ELR (cell line): Measurements from ENCODE around the gene SORCS2.
A peak's percentile ranks its signal among the peaks of the same experiment; 100 is the strongest.
"Not testable (repeated sequence)": the region's sequence is repeated elsewhere in the genome, so short reads cannot be mapped to it uniquely, and the experiment has no call there.

Experiments used
- DNase-seq: peaks from one replicate; pipeline ENCODE4 v3.0.0-alpha.2; 2015; ENCODE audit warnings: low read depth

The SORCS2 gene

DNA sequence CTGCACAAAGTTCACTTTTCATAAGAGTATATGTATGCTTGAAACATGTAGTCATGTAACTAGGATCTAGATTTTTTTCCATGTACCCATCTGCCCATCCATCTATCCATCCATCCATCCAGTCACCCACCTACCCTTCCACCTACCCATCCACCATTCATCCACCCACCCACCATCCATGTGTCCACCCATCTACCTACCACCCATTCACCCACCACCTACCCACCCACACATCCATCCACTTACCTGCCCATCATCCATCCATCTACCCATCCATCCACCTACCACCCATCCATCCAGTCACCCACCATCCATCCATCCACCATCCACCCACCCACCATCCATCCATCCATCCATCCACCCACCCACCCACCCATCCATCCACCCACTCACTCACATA, 364.2 kb downstream of the SORCS2 start:
- no peak for DNase-seq

DNA sequence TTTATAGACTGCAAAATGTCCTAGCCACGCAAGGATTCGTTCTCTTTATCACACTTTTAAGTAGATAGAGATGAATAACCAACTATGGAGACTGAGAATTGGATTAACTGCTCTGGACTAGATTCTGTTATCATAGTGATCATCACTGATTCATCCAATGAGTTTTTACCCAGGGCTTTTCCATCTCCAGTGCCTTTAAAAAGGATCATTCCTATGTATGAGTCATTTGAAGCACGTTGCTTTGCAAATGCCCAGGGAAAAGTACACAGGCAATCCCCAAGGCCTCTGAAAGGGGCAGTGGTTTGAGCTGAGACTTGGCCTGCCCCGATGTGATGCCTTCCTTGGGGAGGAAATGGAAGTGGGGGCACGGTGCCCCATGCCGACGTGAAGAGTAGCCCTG, 365.1 kb downstream of the SORCS2 start:
- DNase-seq, result peak; percentile 94

DNA sequence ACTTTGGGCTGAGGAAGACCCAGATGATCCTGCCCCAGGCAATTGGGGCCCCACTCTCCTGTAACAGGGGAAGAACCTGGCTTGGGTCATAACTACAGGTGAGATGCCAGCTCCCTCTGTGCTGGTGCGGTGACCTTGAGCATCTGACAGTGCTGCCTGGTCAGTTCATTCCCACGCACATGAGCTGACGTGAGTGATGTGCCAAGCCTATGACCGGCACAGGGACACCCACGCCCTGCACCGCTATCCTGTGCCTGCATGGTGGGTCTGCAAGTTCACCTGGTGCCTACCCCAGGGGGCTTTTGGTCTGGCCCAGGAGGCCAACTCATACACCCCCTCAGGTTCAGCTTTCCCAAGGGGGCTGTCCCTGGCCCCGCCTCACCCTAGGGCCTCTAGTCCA, 366.1 kb downstream of the SORCS2 start:
- no peak for DNase-seq

DNA sequence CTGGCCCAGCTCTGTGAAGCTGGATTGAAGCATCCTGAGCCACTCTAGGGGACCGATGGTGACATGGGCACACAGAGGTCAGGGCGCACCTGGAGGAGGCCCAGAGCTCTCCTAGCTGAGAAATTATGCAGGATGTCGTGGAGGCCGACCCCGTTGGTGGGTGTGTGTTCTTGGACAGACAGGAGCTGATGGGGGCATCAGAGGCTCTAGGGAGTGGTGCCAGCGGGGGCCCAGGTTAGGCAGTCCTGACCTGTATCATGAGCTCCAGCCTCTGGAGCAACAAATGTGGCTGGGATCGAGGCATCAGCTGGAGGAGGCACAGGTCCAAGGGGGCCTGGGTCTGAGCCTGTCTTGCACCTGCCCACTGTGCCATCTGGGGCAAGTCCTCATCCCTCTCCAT, 367.0 kb downstream of the SORCS2 start:
- DNase-seq, result no peak

DNA sequence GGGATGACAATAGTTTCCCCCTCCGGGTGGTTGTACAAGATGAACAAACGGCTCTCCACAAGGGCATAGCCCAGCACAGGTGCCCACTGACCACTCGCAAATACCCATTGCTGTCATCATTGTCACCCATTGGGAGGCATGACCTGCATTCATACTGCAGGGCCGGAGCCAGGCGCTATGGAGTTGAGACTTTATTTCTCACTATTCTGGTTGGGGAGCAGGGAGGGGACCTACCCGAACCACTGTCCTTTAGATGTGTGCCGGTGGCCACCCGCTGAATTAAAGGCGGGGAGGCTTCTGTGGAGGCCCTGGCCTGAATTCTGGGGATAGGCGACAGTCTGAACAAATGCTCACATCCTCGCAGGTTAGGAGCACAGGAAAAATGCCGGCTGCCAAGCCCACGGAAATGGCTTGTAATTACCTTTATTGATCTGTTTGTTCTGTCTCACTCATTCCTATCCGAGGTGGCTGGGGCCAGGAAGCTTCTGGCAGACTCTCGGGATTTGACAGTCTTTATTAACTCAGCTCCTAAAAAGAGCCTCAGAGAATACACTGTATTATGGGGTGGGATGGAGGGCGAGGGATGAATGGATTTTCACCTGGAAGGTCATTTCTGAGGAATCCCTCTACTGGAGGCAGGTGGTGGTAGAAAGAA, 367.5 kb downstream of the SORCS2 start:
- no peak for DNase-seq

DNA sequence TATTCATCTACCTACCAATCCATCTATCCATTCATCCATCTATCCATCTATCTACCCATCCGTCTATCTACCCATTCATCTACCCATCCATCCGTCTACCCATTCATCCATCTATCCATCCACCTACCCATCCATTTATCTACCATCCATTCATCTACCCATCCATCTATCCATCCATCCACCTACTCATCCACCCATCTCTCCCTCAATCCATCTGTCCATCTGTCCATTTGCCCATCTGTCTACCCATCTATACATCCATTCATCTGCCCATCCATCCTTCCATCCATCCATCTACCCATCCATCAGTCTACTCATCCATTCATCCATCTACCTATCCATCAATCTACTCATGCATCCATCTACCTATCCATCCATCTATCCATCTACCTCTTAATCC, 369.2 kb downstream of the SORCS2 start:
- DNase-seq, result no peak

DNA sequence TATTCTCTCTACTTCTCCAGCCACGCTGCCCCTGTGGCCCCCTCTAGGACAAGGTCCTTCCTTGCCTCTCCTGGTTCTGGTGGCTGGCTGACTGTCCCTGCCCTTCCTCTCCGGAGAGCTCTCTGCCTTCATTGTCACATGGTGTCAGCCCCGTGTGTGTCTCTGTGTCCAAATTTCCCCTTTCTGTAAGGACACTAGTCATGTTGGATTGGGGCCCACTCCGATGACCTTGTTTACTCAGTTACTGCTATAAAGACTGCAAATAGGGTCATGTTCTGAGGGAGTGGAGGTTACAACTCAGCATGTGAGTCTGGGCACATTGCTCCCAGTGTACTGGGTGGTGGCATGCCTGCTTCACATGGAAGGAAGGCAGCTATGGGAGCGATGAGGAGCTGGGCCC, 371.9 kb downstream of the SORCS2 start:
- no peak for DNase-seq

DNA sequence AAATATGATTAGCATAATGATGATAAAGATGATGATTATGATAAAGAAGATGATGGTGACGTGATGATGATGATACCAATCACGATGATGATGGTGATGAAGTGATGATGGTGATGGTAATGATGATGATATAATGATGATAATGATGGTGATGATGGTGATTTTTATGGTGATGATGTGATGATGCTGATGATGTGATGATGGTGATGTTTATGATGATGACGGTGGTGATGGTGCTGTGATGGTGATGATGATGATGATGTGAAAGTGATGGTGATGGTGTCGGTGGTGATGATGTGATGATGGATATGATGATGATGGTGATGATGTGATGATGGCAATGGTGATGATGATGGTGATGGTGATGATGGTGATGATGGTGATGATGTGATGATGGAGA, 373.1 kb downstream of the SORCS2 start:
- DNase-seq, result no peak

DNA sequence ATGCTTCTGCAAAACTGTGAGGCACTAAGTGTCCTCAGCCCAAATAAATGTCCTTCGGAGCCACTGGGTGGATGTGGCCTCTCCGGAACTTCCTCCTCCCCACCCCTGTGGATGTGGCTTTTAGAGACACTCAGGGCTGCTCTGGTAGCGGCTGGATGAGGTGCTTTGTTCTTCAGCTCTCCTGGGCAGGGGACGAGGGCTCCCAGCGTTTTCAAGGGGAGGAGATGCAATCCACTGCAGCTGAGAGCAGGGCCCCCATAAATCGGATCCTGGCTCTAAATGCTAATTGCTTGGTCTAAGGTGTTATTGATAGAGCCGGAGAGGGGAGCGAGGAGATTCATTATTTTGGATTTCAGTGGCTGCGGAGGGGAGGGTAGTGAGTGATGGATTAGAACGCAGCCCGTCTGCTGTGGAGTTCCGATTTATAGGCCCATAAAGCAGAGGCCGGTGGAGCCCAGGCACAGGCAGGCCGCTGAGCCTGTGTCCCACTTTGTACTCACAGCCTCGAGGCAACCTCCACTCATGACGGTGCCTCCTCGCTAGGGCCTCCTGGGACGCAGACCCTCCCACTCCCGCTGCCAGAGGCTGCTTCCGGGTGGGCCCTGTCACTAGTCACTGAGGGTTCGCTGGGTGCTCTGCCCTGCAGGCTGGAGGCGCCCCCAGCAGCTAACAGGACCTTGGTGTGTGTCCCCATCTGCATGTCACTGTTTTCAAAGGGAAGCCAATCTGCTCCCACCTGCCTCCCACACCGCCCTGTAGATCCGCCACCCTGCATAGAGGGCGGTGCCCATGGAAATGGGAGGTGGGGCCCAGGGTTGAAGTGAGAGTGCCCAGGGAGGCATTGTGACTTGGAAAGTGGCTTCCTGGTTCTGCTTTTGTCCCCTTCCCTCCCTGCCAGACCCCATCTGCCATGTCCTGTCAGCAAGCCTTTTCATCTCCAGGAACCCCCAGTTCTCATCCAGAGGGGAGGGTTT, 377.8 kb downstream of the SORCS2 start:
- DNase-seq, result no peak

DNA sequence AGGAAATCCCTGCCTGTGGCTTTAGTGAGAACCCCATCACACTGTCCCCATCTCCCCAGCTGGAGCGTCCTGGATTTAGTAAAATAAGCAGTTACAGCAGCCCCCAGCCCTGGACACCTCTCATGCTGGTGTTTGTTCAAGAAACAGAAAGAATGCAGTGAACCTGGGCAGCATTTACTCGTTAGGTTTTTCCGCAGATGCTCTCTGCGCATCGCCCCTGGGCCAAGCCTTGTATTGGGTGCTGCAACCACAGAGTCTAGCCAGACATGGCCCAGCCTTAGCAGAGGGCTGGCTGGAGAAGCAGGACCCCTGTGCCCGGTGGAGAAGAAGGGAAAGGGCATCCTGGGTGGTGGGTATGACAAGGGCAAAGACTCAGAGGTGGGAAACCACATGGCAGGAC, 378.7 kb downstream of the SORCS2 start:
- no peak for DNase-seq

DNA sequence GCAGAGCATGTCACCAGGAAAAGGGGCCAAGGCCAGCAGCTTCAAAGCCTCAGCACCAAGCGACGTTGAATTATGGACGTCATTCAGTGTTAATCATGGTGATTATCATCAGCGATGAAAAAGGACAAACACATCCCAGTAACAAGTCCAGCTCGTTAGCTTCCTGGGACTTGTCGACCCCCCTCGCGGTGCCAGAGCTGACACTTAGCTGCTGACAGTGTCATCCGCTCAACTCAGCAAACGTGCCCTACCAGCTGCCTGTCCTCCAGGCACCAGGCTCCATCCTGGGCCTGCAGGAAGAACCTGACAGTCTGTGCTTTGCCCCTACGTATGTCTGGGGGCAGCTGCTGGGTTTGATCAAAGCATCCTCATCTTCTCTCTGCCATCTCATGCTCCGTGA, 379.4 kb downstream of the SORCS2 start:
- DNase-seq, result no peak

DNA sequence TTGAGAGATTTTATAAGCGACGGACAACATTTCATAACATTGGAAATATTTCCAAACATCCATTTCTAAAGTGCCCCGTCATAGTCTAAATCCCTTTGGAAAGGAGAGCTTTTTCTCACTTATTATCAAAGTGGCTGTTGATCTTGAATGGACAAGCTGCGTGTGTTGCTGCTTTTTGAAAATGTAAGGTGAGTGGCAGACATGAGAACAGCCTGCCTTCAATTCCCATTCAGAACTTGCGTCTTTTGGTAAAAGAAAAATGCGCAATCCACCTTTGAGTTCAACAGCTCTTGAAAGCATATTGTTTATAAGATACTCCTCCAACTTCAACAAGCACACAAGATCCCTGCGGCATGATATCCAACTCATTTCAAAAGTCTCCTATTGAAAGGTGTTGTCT, 380.6 kb downstream of the SORCS2 start:
- DNase-seq, result no peak

DNA sequence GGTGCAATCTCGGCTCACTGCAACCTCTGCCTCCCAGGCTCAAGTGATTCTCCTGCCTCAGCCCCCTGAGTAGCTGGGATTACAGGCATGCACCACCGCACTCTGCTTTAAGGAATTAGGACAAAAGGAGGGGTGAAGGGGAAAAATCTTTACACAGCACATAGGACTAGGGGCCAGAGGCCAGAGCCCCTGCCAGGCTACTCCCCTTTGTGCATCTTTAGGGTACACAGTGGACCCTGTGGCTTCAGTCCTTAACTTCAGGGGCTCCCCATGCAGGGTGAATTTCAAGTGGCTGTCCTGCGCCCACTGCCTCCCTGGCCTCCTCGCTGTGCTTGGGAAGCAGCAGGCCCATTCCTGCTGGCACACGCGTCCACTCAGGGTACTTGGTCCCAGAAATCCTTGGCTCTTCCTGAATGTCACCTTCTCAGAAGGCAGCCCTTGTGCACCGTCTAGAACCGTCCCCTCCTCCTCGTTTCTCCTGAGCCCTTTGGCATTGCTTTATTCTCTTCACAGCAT, 381.3 kb downstream of the SORCS2 start:
- DNase-seq, result no peak

DNA sequence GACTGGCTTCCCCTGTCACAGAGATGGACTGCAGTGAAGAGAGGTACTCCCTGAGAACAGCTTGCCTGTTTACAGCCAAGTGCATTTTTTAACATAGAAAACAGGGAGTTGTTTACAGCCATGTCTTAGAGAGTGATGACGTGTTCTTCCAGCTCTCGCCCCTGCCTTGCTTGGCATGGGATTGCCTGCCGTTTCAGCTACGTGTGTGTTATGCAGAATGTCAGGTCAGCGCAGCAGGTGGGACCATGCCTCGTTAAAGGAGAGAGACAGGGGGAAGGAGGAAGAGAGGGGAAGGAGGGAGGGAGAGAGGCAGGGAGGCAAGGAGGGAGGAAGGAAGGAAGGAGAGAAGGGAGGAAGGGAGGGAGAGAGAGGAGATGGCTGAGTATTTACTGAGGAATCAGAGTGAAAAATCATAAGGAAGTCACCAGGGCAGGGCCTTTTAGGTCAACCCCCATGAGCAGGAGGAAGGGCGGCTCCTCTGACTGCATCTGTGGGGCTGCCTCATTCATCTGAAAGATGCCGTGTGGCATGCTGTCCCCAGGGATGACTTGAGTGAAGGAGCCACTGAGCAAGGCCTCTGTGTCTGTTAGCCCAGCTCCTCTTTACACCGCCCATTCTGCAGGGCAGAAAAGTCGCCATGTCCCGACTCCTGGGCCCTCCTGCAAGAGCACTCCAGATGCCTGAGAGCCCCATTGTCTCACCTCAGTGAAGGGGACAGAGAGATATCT, 382.1 kb downstream of the SORCS2 start:
- no peak for DNase-seq

DNA sequence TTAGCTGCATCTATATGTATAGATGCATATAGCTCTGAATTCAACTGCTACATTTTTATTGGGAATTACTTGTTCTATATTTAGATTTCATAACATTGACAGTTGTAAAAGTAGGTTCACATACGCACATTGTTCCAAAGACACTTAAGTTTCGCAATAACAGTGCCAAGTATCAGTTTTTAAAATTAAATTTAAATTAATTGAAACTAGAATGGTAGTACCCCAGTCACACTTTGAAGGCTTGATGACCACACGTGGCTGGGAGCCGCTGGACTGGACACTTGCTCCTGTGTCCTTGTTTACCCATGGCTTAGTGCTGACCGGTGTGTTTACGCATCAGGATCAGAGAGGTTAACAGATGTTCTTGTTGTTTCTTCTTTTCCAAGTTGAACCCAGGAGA, 383.1 kb downstream of the SORCS2 start:
- no peak for DNase-seq

DNA sequence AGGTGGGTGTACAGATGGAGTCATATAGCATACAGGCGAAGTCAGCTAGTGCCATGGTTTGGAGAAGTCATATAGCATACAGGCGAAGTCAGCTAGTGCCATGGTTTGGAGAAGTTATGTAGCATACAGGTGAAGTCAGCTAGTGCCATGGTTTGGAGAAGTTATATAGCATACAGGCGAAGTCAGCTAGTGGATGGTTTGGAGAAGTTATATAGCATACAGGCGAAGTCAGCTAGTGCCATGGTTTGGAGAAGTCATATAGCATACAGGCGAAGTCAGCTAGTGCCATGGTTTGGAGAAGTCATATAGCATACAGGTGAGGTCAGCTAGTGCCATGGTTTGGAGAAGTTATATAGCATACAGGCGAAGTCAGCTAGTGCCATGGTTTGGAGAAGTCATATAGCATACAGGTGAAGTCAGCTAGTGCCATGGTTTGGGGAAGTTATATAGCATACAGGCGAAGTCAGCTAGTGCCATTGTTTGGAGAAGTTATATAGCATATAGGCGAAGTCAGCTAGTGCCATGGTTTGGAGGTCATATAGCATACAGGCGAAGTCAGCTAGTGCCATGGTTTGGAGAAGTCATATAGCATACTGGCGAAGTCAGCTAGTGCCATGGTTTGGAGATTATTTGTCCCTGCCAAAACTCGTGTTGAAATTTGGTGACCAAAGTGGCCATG, 385.2 kb downstream of the SORCS2 start:
- not testable (repeated sequence) for DNase-seq

DNA sequence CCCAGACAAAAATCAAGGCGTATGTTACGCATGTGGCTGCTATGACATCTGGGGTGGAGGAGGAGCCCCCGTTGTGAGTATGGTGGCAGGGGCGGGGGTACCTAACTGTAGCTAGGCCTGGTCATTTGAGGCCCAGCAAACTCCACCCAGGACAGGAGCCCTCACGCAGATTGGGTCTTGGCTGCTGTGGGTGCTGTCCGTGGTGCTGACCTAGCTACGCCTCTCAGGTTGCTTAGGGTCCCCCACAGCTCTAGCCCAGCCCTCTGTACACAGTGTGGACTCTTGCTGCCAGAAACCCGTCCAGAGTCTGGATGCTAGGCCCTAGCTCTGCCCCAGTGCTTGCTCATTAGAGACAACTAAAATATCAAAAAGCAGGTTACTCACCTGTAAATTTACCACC, 389.1 kb downstream of the SORCS2 start:
- DNase-seq, result peak; percentile 23

DNA sequence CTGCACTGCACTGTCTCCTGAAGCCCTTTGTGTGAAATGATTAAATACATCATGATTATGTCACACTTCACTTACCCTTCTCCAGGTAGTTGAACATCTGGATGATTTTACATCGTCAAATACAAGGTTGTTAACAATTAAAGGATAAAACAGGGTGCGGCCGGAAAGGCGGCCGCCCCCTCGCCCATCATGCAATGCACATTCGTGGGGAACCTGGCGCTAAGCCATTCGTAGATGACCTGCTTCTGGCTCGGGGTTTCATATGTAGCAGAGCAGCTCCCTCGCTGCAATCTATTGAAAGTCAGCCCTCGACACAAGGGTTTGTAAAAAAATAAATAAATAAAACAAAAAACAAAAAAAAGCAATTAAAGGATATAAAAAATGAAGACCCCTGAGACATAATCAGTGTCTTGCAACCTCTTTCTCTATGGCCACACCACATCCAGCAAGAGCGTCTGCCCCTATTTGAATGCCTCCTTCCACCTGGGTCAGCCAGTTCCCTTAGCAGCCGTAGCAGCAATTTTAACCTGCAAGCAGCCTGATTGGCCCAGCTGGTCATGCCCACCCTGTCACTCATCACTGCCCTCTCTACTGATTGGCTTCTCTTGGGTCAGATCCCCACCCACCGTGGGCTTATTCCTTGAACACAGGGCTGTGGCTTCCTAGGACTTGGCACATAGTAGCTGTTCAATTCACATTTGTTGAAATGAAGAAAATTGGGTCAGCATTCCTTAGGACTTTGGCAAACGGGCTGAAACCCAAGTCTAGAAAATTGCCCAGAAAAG, 390.2 kb downstream of the SORCS2 start:
- no peak for DNase-seq

DNA sequence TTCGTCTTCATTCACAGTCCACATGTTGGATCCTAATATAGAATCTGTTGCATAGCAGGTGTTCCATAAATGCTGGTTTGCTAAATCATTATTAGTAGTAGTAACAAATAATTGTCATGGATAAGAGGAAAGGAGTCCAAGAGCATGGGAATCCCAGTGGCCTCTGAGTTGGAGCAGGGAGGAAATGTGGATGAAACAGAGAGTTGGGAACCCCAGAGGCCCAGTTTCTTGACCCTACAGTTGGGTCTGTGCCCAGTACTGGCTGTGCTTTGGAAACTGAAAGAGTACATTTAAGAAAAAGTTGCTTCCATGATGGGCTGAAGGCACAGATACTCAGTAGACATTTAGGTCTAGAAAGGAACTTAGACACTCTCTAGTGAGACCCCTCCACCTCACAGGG, 391.8 kb downstream of the SORCS2 start:
- DNase-seq, result no peak

DNA sequence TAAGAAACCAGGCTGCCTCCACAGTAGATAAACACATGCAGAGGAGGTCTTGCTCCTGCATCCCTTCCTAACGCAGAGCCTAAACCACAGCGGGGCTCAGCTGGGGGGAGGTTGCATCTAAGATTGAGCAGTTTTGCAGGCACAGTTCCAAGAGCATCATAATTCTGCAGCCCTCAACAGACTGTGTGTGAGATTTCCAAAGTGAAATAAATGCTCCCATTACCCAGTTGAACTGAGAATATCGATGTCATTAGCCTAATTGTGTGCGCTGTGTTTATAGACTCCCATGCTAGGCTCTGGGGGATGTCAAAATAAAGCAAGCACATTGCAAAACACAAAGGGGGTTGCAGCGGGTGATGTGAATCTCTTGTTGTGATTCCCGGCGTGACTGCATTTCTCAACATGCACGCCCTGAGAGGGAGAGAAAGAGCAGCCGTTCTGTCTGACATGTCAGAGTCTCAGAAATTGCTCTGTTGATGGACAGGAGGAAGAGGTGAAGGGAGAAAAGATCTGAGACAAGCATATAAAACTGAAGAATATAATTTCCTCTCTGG, 392.3 kb downstream of the SORCS2 start:
- DNase-seq, result no peak

DNA sequence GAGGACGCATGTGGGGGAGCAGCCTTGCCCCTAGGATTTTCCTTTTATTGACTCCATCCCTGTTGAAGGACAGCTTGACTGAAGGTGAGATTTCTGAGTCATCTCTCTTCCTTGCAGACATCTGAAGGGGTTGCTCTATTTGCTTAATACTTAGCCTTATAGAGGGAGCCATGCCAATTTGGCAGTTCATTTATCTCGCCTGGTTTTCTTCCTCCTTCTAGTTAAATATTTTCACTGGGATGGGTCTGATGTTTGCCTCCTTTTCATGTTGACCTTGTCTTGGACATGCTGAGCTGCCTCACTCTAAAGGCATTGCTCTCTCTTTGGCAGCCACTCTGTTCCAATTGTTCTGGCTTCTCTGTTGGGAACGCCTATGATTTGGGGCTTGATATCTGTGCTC, 393.4 kb downstream of the SORCS2 start:
- DNase-seq, result no peak
